OCI-LY7 (cell line): ENCODE data around the gene KLHDC3. TPM values are rescaled to one million over a fixed set of nuclear protein-coding genes. Genes with fewer than 3 reads are reported as not detected.
A peak's percentile ranks its signal among the peaks of the same experiment; 100 is the strongest.

Experiments
- BruUV-seq: library from RNA; stranded (reverse); fragments of 400-500 nt; replicated peaks from 2 replicates; lab custom pipeline; 2021; lab: Mats Ljungman, UMichigan
- CTCF ChIA-PET: fragments of 300-600 bp; sonication (Branson Sonifier 250); formaldehyde crosslinking; loops from one replicate; lab custom pipeline; 2022; ENCODE audit warnings: antibody characterized with exemption; ENCODE audit not compliant: unreplicated experiment; lab: Charles Lee
- POLR2A ChIA-PET: fragments of 300-600 bp; sonication (Branson Sonifier 250); formaldehyde crosslinking; loops from one replicate; lab custom pipeline; 2022; ENCODE audit warnings: antibody characterized with exemption; lab: Charles Lee
- DNase-seq: peaks from one replicate; pipeline ENCODE4 v3.0.0-alpha.2; 2015; ENCODE audit warnings: low spot score
- H2AFZ ChIP-seq: fragments of 200-600 bp; sonication (generic), shearing (Covaris generic); 2 replicates; pipeline ENCODE4 v1.6.1; 2014; ENCODE audit warnings: mild to moderate bottlenecking, antibody characterized with exemption, low read length, moderate library complexity
- H3K27ac ChIP-seq: fragments of 200-600 bp; sonication (generic); 2 replicates; pipeline ENCODE4 v1.5.1; 2014; ENCODE audit warnings: mixed run types, low read depth, mild to moderate bottlenecking, moderate library complexity, low read length, inconsistent platforms; ENCODE audit not compliant: poor library complexity, severe bottlenecking
- H3K36me3 ChIP-seq: fragments of 200-600 bp; sonication (generic); 2 replicates; pipeline ENCODE4 v1.6.1; 2014; ENCODE audit warnings: mild to moderate bottlenecking, antibody characterized with exemption, low read length, moderate library complexity, mixed read lengths; ENCODE audit not compliant: insufficient read depth
- H3K4me1 ChIP-seq: fragments of 200-600 bp; sonication (generic); 2 replicates; pipeline ENCODE4 v1.5.1; 2014; ENCODE audit warnings: mild to moderate bottlenecking, low read length; ENCODE audit not compliant: insufficient read depth, poor library complexity, severe bottlenecking
- H3K4me2 ChIP-seq: fragments of 200-600 bp; sonication (generic); 2 replicates; pipeline ENCODE4 v1.6.1; 2014; ENCODE audit warnings: mild to moderate bottlenecking, low read length
- H3K4me3 ChIP-seq: fragments of 200-600 bp; sonication (generic); 2 replicates; pipeline ENCODE4 v1.5.1; 2014; ENCODE audit warnings: mild to moderate bottlenecking, low read depth, low read length; ENCODE audit not compliant: poor library complexity, severe bottlenecking
- H3K79me2 ChIP-seq: fragments of 200-600 bp; sonication (generic); 2 replicates; pipeline ENCODE4 v1.6.1; 2016; ENCODE audit warnings: low read depth, mild to moderate bottlenecking, low read length, moderate library complexity, mixed read lengths; ENCODE audit not compliant: insufficient read depth
- H3K9me2 ChIP-seq: fragments of 200-600 bp; sonication (generic); 2 replicates; pipeline ENCODE4 v1.6.1; 2016; ENCODE audit warnings: mild to moderate bottlenecking, low read length, mixed read lengths; ENCODE audit not compliant: insufficient read depth
- H3K9me3 ChIP-seq: fragments of 200-600 bp; sonication (generic); 2 replicates; pipeline ENCODE4 v1.6.1; 2014; ENCODE audit warnings: mild to moderate bottlenecking, mixed run types, low read length, mixed read lengths
- H4K20me1 ChIP-seq: fragments of 200-600 bp; sonication (generic); 2 replicates; pipeline ENCODE4 v1.6.1; 2014; ENCODE audit warnings: mild to moderate bottlenecking, antibody characterized with exemption, low read length, moderate library complexity, mixed read lengths; ENCODE audit not compliant: insufficient read depth
- EZH2phosphoT487 ChIP-seq: fragments of 200-600 bp; sonication (generic); IDR thresholded peaks from 2 replicates; pipeline ENCODE4 v1.6.1; 2018; ENCODE audit warnings: low read depth, borderline replicate concordance, mild to moderate bottlenecking, mixed run types, antibody characterized with exemption, low read length, moderate library complexity, mixed read lengths
- intact Hi-C: fragments of 100-400 bp; cut with micrococcal nuclease; formaldehyde crosslinking; loops from one replicate; pipeline ENCODE4 v1.10.0; 2022; ENCODE audit not compliant: unreplicated experiment
- total RNA-seq, 2 experiments: library from RNA; depleted of rRNA in 1 of 2; stranded (reverse); fragments of >200 nt in 1 of 2; shearing (Covaris generic) in 1 of 2; gene quantifications; 2 replicates each; pipeline ENCODE4 v1.2.3, GENCODE V29; 2014 to 2022
- TF ChIP-seq, protein P1 (sequence below): fragments of 200-600 bp; sonication (generic); conservative IDR thresholded peaks from 2 replicates; pipeline ENCODE4 v1.5.1; 2014; ENCODE audit warnings: mild to moderate bottlenecking, antibody characterized with exemption, low read length, moderate library complexity, mixed read lengths

The KLHDC3 gene
- total RNA-seq, 2 experiments from 2014 or later: 89.9 to 91.4 TPM

GRCh38 chr6:43055966-43056365 is 41.9 kb downstream of the KLHDC3 start:
- H3K9me2 ChIP-seq: no peaks in the 10 kb centered on the region
- TF ChIP-seq, protein P1, sequence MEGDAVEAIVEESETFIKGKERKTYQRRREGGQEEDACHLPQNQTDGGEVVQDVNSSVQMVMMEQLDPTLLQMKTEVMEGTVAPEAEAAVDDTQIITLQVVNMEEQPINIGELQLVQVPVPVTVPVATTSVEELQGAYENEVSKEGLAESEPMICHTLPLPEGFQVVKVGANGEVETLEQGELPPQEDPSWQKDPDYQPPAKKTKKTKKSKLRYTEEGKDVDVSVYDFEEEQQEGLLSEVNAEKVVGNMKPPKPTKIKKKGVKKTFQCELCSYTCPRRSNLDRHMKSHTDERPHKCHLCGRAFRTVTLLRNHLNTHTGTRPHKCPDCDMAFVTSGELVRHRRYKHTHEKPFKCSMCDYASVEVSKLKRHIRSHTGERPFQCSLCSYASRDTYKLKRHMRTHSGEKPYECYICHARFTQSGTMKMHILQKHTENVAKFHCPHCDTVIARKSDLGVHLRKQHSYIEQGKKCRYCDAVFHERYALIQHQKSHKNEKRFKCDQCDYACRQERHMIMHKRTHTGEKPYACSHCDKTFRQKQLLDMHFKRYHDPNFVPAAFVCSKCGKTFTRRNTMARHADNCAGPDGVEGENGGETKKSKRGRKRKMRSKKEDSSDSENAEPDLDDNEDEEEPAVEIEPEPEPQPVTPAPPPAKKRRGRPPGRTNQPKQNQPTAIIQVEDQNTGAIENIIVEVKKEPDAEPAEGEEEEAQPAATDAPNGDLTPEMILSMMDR: no peak
- no peak for TF ChIP-seq EZH2phosphoT487
- no peak overlapping the region for H3K4me2 ChIP-seq
- POLR2A ChIA-PET: no interaction called here
- peaks cover 17% of the 10 kb centered on the region for H3K79me2 ChIP-seq
- CTCF ChIA-PET: no interaction called here
- peaks cover 11% of the 10 kb centered on the region for H3K36me3 ChIP-seq
- peaks cover 38% of the 10 kb centered on the region for H3K4me1 ChIP-seq
- no peaks in the 10 kb centered on the region for H4K20me1 ChIP-seq
- intact Hi-C loops: no loop called here
- no peaks in the 10 kb centered on the region for H3K9me3 ChIP-seq
- H3K27ac ChIP-seq: no peak overlapping the region
- no TSS peak for BruUV-seq
- no peak overlapping the region for H3K4me3 ChIP-seq
- H2AFZ ChIP-seq: no peak overlapping the region
- DNase-seq: no peak

GRCh38 chr6:43058531-43058930 is 44.5 kb downstream of the KLHDC3 start:
- Histone ChIP-seq H3K9me2 (no peaks in the 10 kb centered on the region), H3K4me2 (peak overlapping the region; percentile 87), H3K27ac (no peak overlapping the region), H3K9me3 (no peaks in the 10 kb centered on the region), H3K4me3 (peak overlapping the region; percentile 95), H3K79me2 (peaks cover 17% of the 10 kb centered on the region), H2AFZ (peak overlapping the region; percentile 62; the same call in 1 of the 2 replicates), H3K4me1 (peaks cover 24% of the 10 kb centered on the region), H4K20me1 (no peaks in the 10 kb centered on the region), H3K36me3 (peaks cover 11% of the 10 kb centered on the region)
- intact Hi-C loops: no loop called here
- BruUV-seq: no TSS peak
- no peak for TF ChIP-seq EZH2phosphoT487
- TF ChIP-seq, protein P1: no peak
- ChIA-PET POLR2A (interaction anchor here (0.6 to 2.2 kb wide), 9 partner anchors 8 to 919 kb away, joined by 3 to 7 read pairs (median 4); partner anchors contain the start of genes KLHDC3, MEA1, PEX6 and PTK7), CTCF (interaction anchor here (1.2 kb wide), 1 partner anchor 11 kb away, joined by 3 read pairs; no protein-coding TSS in a partner anchor)
- DNase-seq: no peak
